H1 (cell line): ENCODE measurements around the gene LMNA. TPM values are rescaled to one million over a fixed set of nuclear protein-coding genes. Genes with fewer than 3 reads are reported as not detected.

ENCODE experiments used
- CTCF ChIA-PET: fragments of 300-600 bp; sonication (Branson Sonifier 250); formaldehyde crosslinking; loops from one replicate; lab custom pipeline; 2021; ENCODE audit not compliant: partially characterized antibody; lab: Charles Lee
- POLR2A ChIA-PET: fragments of 300-600 bp; sonication (Branson Sonifier 250); formaldehyde crosslinking; loops from one replicate; lab custom pipeline; 2021; ENCODE audit warnings: inconsistent platforms; ENCODE audit not compliant: partially characterized antibody; lab: Charles Lee
- DNase-seq, 2 experiments: peaks; one replicate each; pipeline versions ENCODE4 v3.0.0 to v3.0.0-alpha.2; 2010 to 2022; ENCODE audit warnings: low spot score in 2 of 2, low read depth in 1 of 2, mixed read lengths in 1 of 2
- FAIRE-seq: peaks from 2 replicates; lab custom pipeline; 2011; peaks lifted over from hg19 to GRCh38; lab: Jason Lieb, UNC
- H2AFZ ChIP-seq: 2 replicates; pipeline ENCODE4 v1.8.1; 2012; ENCODE audit warnings: low read length, inconsistent platforms
- H2AK5ac ChIP-seq: 2 replicates; pipeline ENCODE4 v1.6.1; 2013; ENCODE audit warnings: low read depth, low read length
- H2BK120ac ChIP-seq: replicated peaks from 2 replicates; pipeline ENCODE3; 2013; ENCODE audit warnings: low read depth, low read length, inconsistent platforms
- H2BK12ac ChIP-seq: 2 replicates; pipeline ENCODE4 v1.6.1; 2013; ENCODE audit warnings: low read depth, low read length
- H2BK15ac ChIP-seq: 2 replicates; pipeline ENCODE4 v1.6.1; 2013; ENCODE audit warnings: low read length
- H2BK20ac ChIP-seq: 2 replicates; pipeline ENCODE4 v1.6.1; 2013; ENCODE audit warnings: low read length
- H2BK5ac ChIP-seq: 2 replicates; pipeline ENCODE4 v1.6.1; 2013; ENCODE audit warnings: low read depth, low read length
- H3K14ac ChIP-seq: 2 replicates; pipeline ENCODE4 v1.6.1; 2013; ENCODE audit warnings: inconsistent platforms; ENCODE audit not compliant: insufficient read length
- H3K18ac ChIP-seq: 2 replicates; pipeline ENCODE4 v1.6.1; 2013; ENCODE audit warnings: low read length; ENCODE audit errors: extremely low read depth
- H3K23ac ChIP-seq: 2 replicates; pipeline ENCODE4 v1.6.1; 2013; ENCODE audit warnings: inconsistent platforms; ENCODE audit not compliant: insufficient read length
- H3K23me2 ChIP-seq: 2 replicates; pipeline ENCODE4 v1.6.1; 2013; ENCODE audit warnings: low read depth, low read length
- H3K27ac ChIP-seq: 2 replicates; pipeline ENCODE4 v1.6.1; 2011; ENCODE audit warnings: low read depth, low read length, inconsistent platforms
- H3K27me3 ChIP-seq, 4 experiments: replicated peaks in 1 of 4; 1 replicate in 1 of 4; 2 replicates in 3 of 4; pipeline versions ENCODE4 v1.6.1 to v1.8.1; 2011 to 2013; ENCODE audit warnings: low read length in 3 of 4, mild to moderate bottlenecking in 3 of 4, inconsistent platforms in 2 of 4, mixed read lengths in 2 of 4, moderate library complexity in 1 of 4; ENCODE audit not compliant: control insufficient read depth in 3 of 4, insufficient read depth in 3 of 4; ENCODE audit errors: extremely low read depth in 1 of 4
- H3K36me3 ChIP-seq, 4 experiments: 2 replicates each; pipeline versions ENCODE4 v1.6.1 to v1.8.1; 2011 to 2013; ENCODE audit warnings: mild to moderate bottlenecking in 4 of 4, low read length in 3 of 4, moderate library complexity in 2 of 4, control low read depth in 1 of 4, inconsistent platforms in 1 of 4; ENCODE audit not compliant: insufficient read depth in 4 of 4, control insufficient read depth in 2 of 4
- H3K4ac ChIP-seq: replicated peaks from 2 replicates; pipeline ENCODE3; 2013; ENCODE audit warnings: low read length, low read depth, mixed read lengths, inconsistent platforms; ENCODE audit not compliant: insufficient read length
- H3K4me1 ChIP-seq, 4 experiments: replicated peaks in 1 of 4; 1 replicate in 1 of 4; 2 replicates in 3 of 4; pipeline versions ENCODE4 v1.6.1 to v1.8.1; 2011 to 2013; ENCODE audit warnings: low read length in 3 of 4, inconsistent platforms in 2 of 4, mixed read lengths in 1 of 4; ENCODE audit not compliant: insufficient read depth in 4 of 4, control insufficient read depth in 3 of 4
- H3K4me2 ChIP-seq, 2 experiments: 2 replicates each; pipeline versions ENCODE4 v1.6.1 to v1.8.1; 2011 to 2013; ENCODE audit warnings: low read depth in 2 of 2, low read length in 2 of 2, control low read depth in 1 of 2, inconsistent platforms in 1 of 2, mild to moderate bottlenecking in 1 of 2; ENCODE audit not compliant: insufficient read depth in 1 of 2
- H3K4me3 ChIP-seq, 4 experiments: fragments of 200-600, 300-600 bp in 1 of 4; sonication (generic), shearing (Covaris generic), sonication (Bioruptor Twin) in 1 of 4; 2 replicates each; pipeline versions ENCODE4 v1.5.1 to v1.8.1; 2011 to 2016; ENCODE audit warnings: low read length in 4 of 4, low read depth in 3 of 4, control low read depth in 2 of 4, inconsistent platforms in 2 of 4, mild to moderate bottlenecking in 2 of 4, mixed read lengths in 1 of 4, moderate library complexity in 1 of 4; ENCODE audit not compliant: insufficient read depth in 2 of 4; ENCODE audit errors: extremely low read depth in 1 of 4
- H3K56ac ChIP-seq: replicated peaks from 2 replicates; pipeline ENCODE3; 2013; ENCODE audit warnings: low read depth, mild to moderate bottlenecking, mixed read lengths, low read length, inconsistent platforms; ENCODE audit not compliant: insufficient read length
- H3K79me1 ChIP-seq: 2 replicates; pipeline ENCODE4 v1.6.1; 2013; ENCODE audit warnings: low read depth, low read length, control low read depth
- H3K79me2 ChIP-seq, 2 experiments: 2 replicates each; pipeline versions ENCODE4 v1.6.1 to v1.8.1; 2012 to 2013; ENCODE audit warnings: low read length in 2 of 2, mild to moderate bottlenecking in 2 of 2, inconsistent platforms in 1 of 2; ENCODE audit not compliant: insufficient read depth in 2 of 2, control insufficient read depth in 1 of 2
- H3K9ac ChIP-seq, 4 experiments: replicated peaks in 1 of 4; 1 replicate in 1 of 4; 2 replicates in 3 of 4; pipeline versions ENCODE4 v1.6.1 to v1.8.1; 2011 to 2013; ENCODE audit warnings: low read depth in 3 of 4, low read length in 3 of 4, control low read depth in 2 of 4, mild to moderate bottlenecking in 2 of 4, moderate library complexity in 2 of 4, inconsistent platforms in 1 of 4; ENCODE audit errors: extremely low read depth in 1 of 4
- H3K9me3 ChIP-seq, 2 experiments: 2 replicates each; pipeline versions ENCODE4 v1.6.1 to v1.8.1; 2012 to 2013; ENCODE audit warnings: mild to moderate bottlenecking in 2 of 2, moderate library complexity in 2 of 2, control low read depth in 1 of 2, inconsistent platforms in 1 of 2, low read depth in 1 of 2, low read length in 1 of 2, mixed read lengths in 1 of 2; ENCODE audit not compliant: insufficient read depth in 2 of 2
- H4K20me1 ChIP-seq, 2 experiments: replicated peaks in 1 of 2; 2 replicates each; pipeline versions ENCODE3 to v1.8.1; 2011 to 2013; ENCODE audit warnings: inconsistent platforms in 2 of 2, low read length in 2 of 2, mild to moderate bottlenecking in 1 of 2; ENCODE audit not compliant: insufficient read depth in 2 of 2, control insufficient read depth in 1 of 2
- H4K5ac ChIP-seq: 2 replicates; pipeline ENCODE4 v1.6.1; 2013; ENCODE audit warnings: low read length, low read depth, mixed read lengths, inconsistent platforms; ENCODE audit not compliant: insufficient read length
- H4K8ac ChIP-seq: 2 replicates; pipeline ENCODE4 v1.8.0; 2013; ENCODE audit warnings: mild to moderate bottlenecking, moderate library complexity, low read length, inconsistent platforms; ENCODE audit not compliant: insufficient read depth; ENCODE audit errors: extremely low read depth
- H4K91ac ChIP-seq: replicated peaks from 2 replicates; pipeline ENCODE3; 2013; ENCODE audit warnings: low read length, mixed read lengths, inconsistent platforms; ENCODE audit not compliant: insufficient read length
- BACH1 ChIP-seq: IDR thresholded peaks from 2 replicates; pipeline ENCODE4 v1.6.1; 2012; ENCODE audit warnings: low read length, improper control_type of control experiment
- E2F6 ChIP-seq: IDR thresholded peaks from 2 replicates; pipeline ENCODE4 v1.6.1; 2012; ENCODE audit warnings: inconsistent platforms
- NANOG ChIP-seq: IDR thresholded peaks from 2 replicates; pipeline ENCODE4 v1.6.1; 2011; ENCODE audit warnings: low read length, low read depth, mild to moderate bottlenecking, inconsistent platforms; ENCODE audit not compliant: insufficient read depth, poor library complexity, severe bottlenecking
- PHF8 ChIP-seq: fragments of 200-600 bp; sonication (generic); conservative IDR thresholded peaks from 2 replicates; pipeline ENCODE4 v1.7.1; 2012; ENCODE audit warnings: low read depth, mild to moderate bottlenecking, inconsistent platforms, low read length, moderate library complexity
- RXRA ChIP-seq: IDR thresholded peaks from 2 replicates; pipeline ENCODE4 v1.6.1; 2011; ENCODE audit warnings: low read depth, mild to moderate bottlenecking, low read length, moderate library complexity; ENCODE audit not compliant: insufficient read depth
- SIN3A ChIP-seq, 2 experiments: IDR thresholded peaks in 1 of 2; conservative IDR thresholded peaks in 1 of 2; 2 replicates each; pipeline ENCODE4 v1.6.1; 2011 to 2012; ENCODE audit warnings: low read length in 2 of 2, improper control_type of control experiment in 1 of 2, low read depth in 1 of 2, mild to moderate bottlenecking in 1 of 2
- SIX5 ChIP-seq: IDR thresholded peaks from 2 replicates; pipeline ENCODE4 v1.6.1; 2011; ENCODE audit warnings: mild to moderate bottlenecking, low read depth, low read length
- SP1 ChIP-seq: IDR thresholded peaks from 2 replicates; pipeline ENCODE4 v1.6.1; 2011; ENCODE audit warnings: low read depth, low read length
- SRF ChIP-seq: IDR thresholded peaks from 2 replicates; pipeline ENCODE4 v1.6.1; 2011; ENCODE audit warnings: mild to moderate bottlenecking, low read depth, low read length, moderate library complexity
- TCF12 ChIP-seq: IDR thresholded peaks from 2 replicates; pipeline ENCODE4 v1.6.1; 2011; ENCODE audit warnings: low read depth, mild to moderate bottlenecking, low read length
- TEAD4 ChIP-seq: IDR thresholded peaks from 2 replicates; pipeline ENCODE4 v1.6.1; 2012; ENCODE audit warnings: low read depth, low read length, inconsistent platforms, mixed read lengths
- WGBS, 2 experiments: shearing (Covaris generic) in 1 of 2; methylation state at CpG; one replicate each; pipeline versions ENCODE4 v1.1.6 to v1.1.7; 2013 to 2015; ENCODE audit warnings: low lambda C conversion rate in 2 of 2, mixed read lengths in 2 of 2, inconsistent platforms in 1 of 2, low coverage in 1 of 2, missing lambda C conversion rate in 1 of 2; ENCODE audit not compliant: insufficient replicate concordance in 2 of 2, insufficient coverage in 1 of 2, insufficient read length in 1 of 2; ENCODE audit errors: extremely low coverage in 1 of 2, missing lambda C conversion rate in 1 of 2; 5-methylcytosine and 5-hydroxymethylcytosine counted together
- polyA plus RNA-seq, 7 experiments: library from polyadenylated mRNA; depleted of rRNA in 3 of 7; stranded (reverse) in 5 of 7; unstranded in 2 of 7; fragments of >200 nt in 5 of 7; fragments of 200-250 nt in 2 of 7; gene quantifications; 1 replicate in 5 of 7; 2 replicates in 1 of 7; 4 replicates in 1 of 7; pipeline versions ENCODE4 v1.2.1 to v1.2.3, GENCODE V29; 2011 to 2013; ENCODE audit warnings: missing spikeins in 2 of 7, mixed read lengths in 2 of 7
- total RNA-seq: library from RNA; stranded (reverse); fragmentation: NEBNext Ultra II Directional; extraction: Animal tissue kit (Norgen Biotek cat#: 25700); gene quantifications from 2 replicates; pipeline ENCODE4 v1.2.1, GENCODE V29; 2021

LMNA gene
- total and polyA plus RNA-seq, 2 of the 8 experiments (the other 6 are each of a cell fraction or from before 2014, with no cell fraction given): 25.8 to 46.8 TPM

GRCh38 chr1:156148216-156148615 lies 33.7 kb downstream of the LMNA start:
- H3K23me2 ChIP-seq: peaks cover 3% of the 10 kb centered on the region; the same call in 1 of the 2 replicates

More at GRCh38 chr1:156148216-156148615, 33.7 kb downstream of the LMNA start:
- Histone ChIP-seq H3K27ac (no peak overlapping the region), H2BK5ac (peak overlapping the region; percentile 40; the same call in 1 of the 2 replicates), H3K27me3 (no peaks in the 10 kb centered on the region), H3K4me3 (no peak overlapping the region), H4K91ac (peak overlapping the region; percentile 83), H3K79me1 (no peaks in the 10 kb centered on the region; the same call in 1 of the 2 replicates), H2BK12ac (peak overlapping the region; percentile 29; the same call in 1 of the 2 replicates), H3K79me2 (no peaks in the 10 kb centered on the region), H3K9me3 (no peaks in the 10 kb centered on the region), H3K14ac (no peak overlapping the region), H2BK15ac (peak overlapping the region; percentile 53; the same call in 1 of the 2 replicates), H2AK5ac (peak overlapping the region; percentile 56; the same call in 1 of the 2 replicates), H3K9ac (no peak overlapping the region), H3K36me3 (no peaks in the 10 kb centered on the region), H3K56ac (no peak overlapping the region), H3K4me1 (peaks cover 27 to 43% (median 28%) of the 10 kb centered on the region in 4 experiments), H3K23ac (no peak overlapping the region), H4K20me1 (no peaks in the 10 kb centered on the region), H2AFZ (no peak overlapping the region), H4K8ac (no peak overlapping the region), H2BK20ac (peak overlapping the region; percentile 55; the same call in 1 of the 2 replicates), H3K4me2 (no peak overlapping the region), H3K4ac (no peak overlapping the region), H4K5ac (no peak overlapping the region), H3K18ac (peak overlapping the region; percentile 1; the same call in 1 of the 2 replicates)
- DNase-seq: no peak
- CTCF ChIA-PET: interaction anchor here (0.8 to 42.4 kb wide), 9 partner anchors 11 to 186 kb away, joined by 3 to 1994 read pairs (median 5); partner anchors contain the start of genes BGLAP, MEX3A, PAQR6 and SLC25A44
- POLR2A ChIA-PET: interaction anchor here (0.8 to 8.5 kb wide), 8 partner anchors 25 to 100 kb away, joined by 3 to 64 read pairs (median 10); partner anchors contain the start of genes PAQR6, PMF1 and SLC25A44
- no peak for FAIRE-seq
- WGBS, 2 experiments: 90% methylated on average over 6 of the region's 6 CpGs; no CpG with 5 or more reads in 1 of the 2 experiments
- TF ChIP-seq TEAD4 (no peak), TCF12 (no peak), E2F6 (no peak), SIX5 (no peak), PHF8 (no peak), SIN3A (conservative IDR thresholded peaks at IDR 0.05 in 1 of 2, IDR thresholded peaks at IDR 0.05 in 1 of 2; ENCODE audit: low read depth in 1 of 2, low read length in 2 of 2) (no peak), RXRA (no peak), NANOG (no peak), SP1 (no peak), BACH1 (no peak), SRF (no peak)
- TF ChIP-seq, all 59 proteins: peak for 0
- H2BK120ac ChIP-seq: peak overlapping the region; percentile 40
